ENCODE results near the gene PNLIPRP2.

Gene PNLIPRP2

DNA sequence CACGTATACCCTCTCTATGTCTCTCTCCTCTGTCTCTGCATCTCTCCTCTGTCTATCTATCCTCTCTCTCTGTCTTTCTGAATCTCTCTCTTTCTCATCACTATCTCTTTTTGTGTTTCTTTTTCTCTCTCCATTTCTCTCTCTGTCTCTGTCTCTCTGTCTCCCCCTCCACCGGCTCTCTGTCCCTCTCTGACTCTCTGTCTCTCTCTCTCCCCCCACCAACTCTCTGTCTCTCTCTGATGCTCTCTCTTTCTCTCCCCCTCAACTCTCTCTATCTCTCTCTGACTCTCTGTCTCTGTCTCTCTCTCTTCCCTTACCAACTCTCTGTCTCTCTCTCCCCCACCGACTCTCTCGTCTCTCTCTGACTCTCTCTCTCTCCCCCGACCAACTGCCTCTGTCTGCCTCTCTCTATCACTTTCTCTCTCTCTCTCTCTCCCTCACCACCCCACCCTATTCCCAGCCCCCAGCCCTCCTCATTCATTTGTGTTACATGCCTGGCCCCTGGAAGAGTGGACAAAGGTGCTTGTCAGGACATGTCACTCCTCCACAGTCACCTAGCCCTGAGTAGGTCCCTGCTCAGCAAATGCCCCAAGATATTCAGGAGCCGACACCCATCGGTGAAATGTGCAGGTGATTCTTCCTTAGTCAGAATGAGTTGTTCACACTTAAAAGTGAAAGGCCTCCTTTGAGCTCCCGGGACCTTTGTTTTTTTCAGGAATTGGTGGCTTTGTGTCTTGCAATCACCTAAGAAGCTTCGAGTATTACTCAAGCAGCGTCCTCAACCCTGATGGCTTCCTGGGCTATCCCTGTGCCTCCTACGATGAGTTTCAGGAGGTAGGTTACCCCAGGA, 13.6 kb downstream of the PNLIPRP2 start:
- H3K4me3 ChIP-seq (ENCODE audit: low read length): no peak overlapping the region
- no peaks in the 10 kb centered on the region for H3K9me3 ChIP-seq (ENCODE audit: control insufficient read depth, low read depth, low read length)
- H3K36me3 ChIP-seq (ENCODE audit: control insufficient read depth, low read depth, low read length): no peaks in the 10 kb centered on the region
- no peak overlapping the region for H3K27ac ChIP-seq (ENCODE audit: low read length)
- peaks cover 5% of the 10 kb centered on the region for H3K27me3 ChIP-seq (ENCODE audit: control insufficient read depth, insufficient read depth, low read length)
- H3K9ac ChIP-seq (ENCODE audit: low read length): no peak overlapping the region
- no peaks in the 10 kb centered on the region for H3K4me1 ChIP-seq (ENCODE audit: control insufficient read depth, low read depth, low read length)

DNA sequence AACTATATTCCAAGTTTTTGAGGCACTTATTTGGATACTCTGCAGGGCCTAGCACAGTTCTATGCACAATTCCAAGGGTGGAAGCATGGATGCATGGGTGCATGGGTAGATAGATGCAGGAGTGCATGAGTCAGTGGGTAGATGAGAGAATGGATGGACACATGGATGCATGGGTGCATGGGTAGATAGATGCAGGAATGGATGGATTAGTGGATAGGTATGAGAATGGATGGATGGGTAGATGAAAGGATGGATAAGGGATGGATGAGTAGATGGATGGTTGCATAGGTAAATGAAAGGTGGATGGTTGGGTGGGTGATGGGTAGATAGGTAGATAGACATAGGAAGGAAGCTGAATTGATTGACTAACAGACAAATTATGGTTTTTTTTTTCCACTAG, 15.6 kb downstream of the PNLIPRP2 start:
- Histone ChIP-seq H3K4me1 (ENCODE audit: control insufficient read depth, low read depth, low read length) (no peaks in the 10 kb centered on the region), H3K9ac (ENCODE audit: low read length) (no peak overlapping the region), H3K9me3 (ENCODE audit: control insufficient read depth, low read depth, low read length) (no peaks in the 10 kb centered on the region), H3K27me3 (ENCODE audit: control insufficient read depth, insufficient read depth, low read length) (no peaks in the 10 kb centered on the region), H3K27ac (ENCODE audit: low read length) (no peak overlapping the region), H3K36me3 (ENCODE audit: control insufficient read depth, low read depth, low read length) (no peaks in the 10 kb centered on the region), H3K4me3 (ENCODE audit: low read length) (no peak overlapping the region)

DNA sequence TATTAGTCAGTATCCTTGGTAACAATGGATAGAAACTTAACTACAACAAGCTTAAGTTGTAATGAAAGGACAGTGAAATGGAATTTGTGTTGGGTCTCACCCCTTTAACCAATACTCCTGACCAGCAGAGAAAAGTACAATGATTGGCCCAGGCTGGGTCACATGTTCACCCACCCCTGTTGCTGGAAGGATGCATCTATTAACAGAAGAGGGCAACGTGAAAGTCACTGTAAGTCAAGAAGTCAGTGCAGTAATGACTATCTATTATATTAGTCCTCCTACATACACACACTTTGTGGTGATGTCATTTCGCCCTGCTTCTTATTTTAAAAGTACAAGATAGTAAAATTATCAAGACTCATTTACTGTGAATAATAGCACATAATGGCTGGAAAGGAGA, 16.2 kb downstream of the PNLIPRP2 start:
- Histone ChIP-seq H3K9ac (ENCODE audit: low read length) (no peak overlapping the region), H3K27me3 (ENCODE audit: control insufficient read depth, insufficient read depth, low read length) (no peaks in the 10 kb centered on the region)

DNA sequence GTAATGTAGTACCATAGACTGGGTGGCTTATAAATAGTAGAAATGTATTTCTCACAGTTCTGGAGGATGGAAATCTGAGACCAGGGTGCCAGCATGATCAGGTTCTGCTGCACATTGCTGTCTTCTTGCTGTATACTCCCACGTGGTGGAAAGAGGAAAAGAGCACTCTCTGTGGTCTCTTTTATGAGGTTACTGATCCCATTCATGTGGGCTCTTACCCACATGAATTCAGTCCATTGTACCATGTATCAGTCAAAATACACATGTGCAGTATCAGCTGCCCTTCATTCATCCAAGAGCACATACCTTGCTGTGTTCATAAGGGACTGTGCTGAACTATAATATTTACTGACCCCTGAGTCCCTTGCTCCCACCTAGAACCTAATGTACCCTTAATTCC, 17.1 kb downstream of the PNLIPRP2 start:
- no peak overlapping the region for H3K9ac ChIP-seq (ENCODE audit: low read length)
- no peak overlapping the region for H3K4me3 ChIP-seq (ENCODE audit: low read length)
- H3K27ac ChIP-seq (ENCODE audit: low read length): no peak overlapping the region
- H3K36me3 ChIP-seq (ENCODE audit: control insufficient read depth, low read depth, low read length): no peaks in the 10 kb centered on the region
- H3K27me3 ChIP-seq (ENCODE audit: control insufficient read depth, insufficient read depth, low read length): no peaks in the 10 kb centered on the region
- H3K4me1 ChIP-seq (ENCODE audit: control insufficient read depth, low read depth, low read length): no peaks in the 10 kb centered on the region
- H3K9me3 ChIP-seq (ENCODE audit: control insufficient read depth, low read depth, low read length): no peaks in the 10 kb centered on the region

More for the DNA sequence above, 16.2 kb downstream of the PNLIPRP2 start:
- Histone ChIP-seq H3K9me3 (ENCODE audit: control insufficient read depth, low read depth, low read length) (no peaks in the 10 kb centered on the region), H3K4me1 (ENCODE audit: control insufficient read depth, low read depth, low read length) (no peaks in the 10 kb centered on the region), H3K27ac (ENCODE audit: low read length) (no peak overlapping the region), H3K4me3 (ENCODE audit: low read length) (no peak overlapping the region), H3K36me3 (ENCODE audit: control insufficient read depth, low read depth, low read length) (no peaks in the 10 kb centered on the region)

DNA sequence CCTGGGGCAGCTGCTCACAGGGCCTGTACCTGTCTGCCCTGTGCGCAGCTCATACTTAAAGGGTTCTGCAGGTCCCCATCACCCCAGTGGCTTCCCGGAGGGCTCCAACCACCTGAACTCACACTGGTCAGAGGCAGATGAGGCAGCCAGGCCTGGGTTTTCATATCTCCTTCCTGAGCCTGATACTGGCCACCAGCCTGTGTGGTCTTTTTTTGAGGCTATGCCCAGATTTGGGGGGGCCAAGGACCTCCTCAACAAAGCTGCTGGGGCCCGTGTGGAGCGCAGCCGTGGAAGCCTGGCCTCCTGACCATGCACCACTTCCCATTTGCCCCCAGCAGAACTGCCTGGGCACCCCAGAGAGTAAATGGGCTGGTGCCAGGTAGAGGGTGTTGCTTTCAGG, 25.7 kb downstream of the PNLIPRP2 start:
- H3K9ac ChIP-seq (ENCODE audit: low read length): no peak overlapping the region
- no peaks in the 10 kb centered on the region for H3K27me3 ChIP-seq (ENCODE audit: control insufficient read depth, insufficient read depth, low read length)
- no peak overlapping the region for H3K4me3 ChIP-seq (ENCODE audit: low read length)
- H3K36me3 ChIP-seq (ENCODE audit: control insufficient read depth, low read depth, low read length): no peaks in the 10 kb centered on the region
- no peaks in the 10 kb centered on the region for H3K4me1 ChIP-seq (ENCODE audit: control insufficient read depth, low read depth, low read length)
- no peaks in the 10 kb centered on the region for H3K9me3 ChIP-seq (ENCODE audit: control insufficient read depth, low read depth, low read length)
- no peak overlapping the region for H3K27ac ChIP-seq (ENCODE audit: low read length)

DNA sequence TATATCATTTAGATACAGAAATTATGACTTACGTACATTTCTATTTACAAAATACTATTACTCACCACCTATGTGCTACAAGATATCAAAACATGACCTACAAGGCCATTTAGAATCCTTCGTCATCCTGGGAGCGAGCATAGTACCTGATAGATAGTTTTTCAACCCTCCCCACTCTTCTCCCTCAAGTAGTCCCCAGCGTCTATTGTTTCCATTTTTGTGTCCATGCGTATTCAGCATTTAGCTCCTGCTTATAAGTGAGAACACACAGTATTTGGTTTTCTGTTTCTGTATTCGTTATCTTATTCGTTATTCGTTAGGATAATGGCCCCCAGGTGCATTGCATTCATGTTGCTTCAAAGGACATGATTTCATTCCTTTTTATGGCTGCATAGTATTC, 28.1 kb downstream of the PNLIPRP2 start:
- Histone ChIP-seq H3K27me3 (ENCODE audit: control insufficient read depth, insufficient read depth, low read length) (no peaks in the 10 kb centered on the region), H3K27ac (ENCODE audit: low read length) (no peak overlapping the region), H3K36me3 (ENCODE audit: control insufficient read depth, low read depth, low read length) (no peaks in the 10 kb centered on the region), H3K9ac (ENCODE audit: low read length) (no peak overlapping the region), H3K9me3 (ENCODE audit: control insufficient read depth, low read depth, low read length) (no peaks in the 10 kb centered on the region), H3K4me1 (ENCODE audit: control insufficient read depth, low read depth, low read length) (no peaks in the 10 kb centered on the region), H3K4me3 (ENCODE audit: low read length) (no peak overlapping the region)

DNA sequence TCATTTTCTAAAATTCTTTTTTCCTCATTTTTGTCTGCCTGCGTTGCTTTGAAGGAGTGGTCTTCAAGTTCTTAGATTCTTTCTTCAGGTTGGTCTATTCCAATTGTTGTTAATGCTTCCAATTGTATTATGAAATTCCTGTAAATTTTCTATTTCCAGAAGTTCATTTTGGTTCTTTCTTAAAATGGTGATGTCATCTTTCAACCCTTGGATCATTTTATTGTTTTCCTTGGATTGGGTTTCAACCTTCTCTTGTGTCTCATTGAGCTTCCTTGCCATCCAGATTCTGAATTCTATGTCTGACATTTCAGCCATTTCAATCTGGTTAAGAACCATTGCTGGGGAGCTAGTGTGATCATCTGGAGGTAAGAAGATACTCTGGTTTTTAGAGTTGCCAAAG, 33.1 kb downstream of the PNLIPRP2 start:
- Histone ChIP-seq H3K36me3 (ENCODE audit: control insufficient read depth, low read depth, low read length) (no peaks in the 10 kb centered on the region), H3K4me1 (ENCODE audit: control insufficient read depth, low read depth, low read length) (no peaks in the 10 kb centered on the region), H3K27me3 (ENCODE audit: control insufficient read depth, insufficient read depth, low read length) (no peaks in the 10 kb centered on the region), H3K9me3 (ENCODE audit: control insufficient read depth, low read depth, low read length) (no peaks in the 10 kb centered on the region), H3K27ac (ENCODE audit: low read length) (no peak overlapping the region), H3K9ac (ENCODE audit: low read length) (no peak overlapping the region), H3K4me3 (ENCODE audit: low read length) (no peak overlapping the region)

DNA sequence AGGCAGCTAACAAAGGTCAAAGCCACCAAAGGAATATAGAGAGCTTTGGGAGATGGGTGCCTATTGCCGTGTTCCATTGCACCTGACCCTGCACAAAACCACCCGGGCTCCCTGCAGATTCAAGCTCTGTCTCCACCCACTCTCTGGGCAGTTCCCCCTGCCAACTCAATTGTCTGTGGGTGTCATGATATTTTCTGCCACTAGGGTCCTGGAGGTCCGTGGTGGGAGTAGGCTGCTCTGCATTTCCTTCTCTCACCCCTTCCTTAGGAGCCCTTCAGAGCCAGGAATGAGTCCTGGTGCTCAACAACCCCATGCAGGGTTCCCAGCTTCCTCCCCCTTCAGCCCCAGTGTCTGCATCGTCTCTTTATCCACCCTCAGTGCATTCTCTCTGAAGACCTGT, 34.1 kb downstream of the PNLIPRP2 start:
- H3K36me3 ChIP-seq (ENCODE audit: control insufficient read depth, low read depth, low read length): no peaks in the 10 kb centered on the region
- H3K4me3 ChIP-seq (ENCODE audit: low read length): no peak overlapping the region
- no peaks in the 10 kb centered on the region for H3K4me1 ChIP-seq (ENCODE audit: control insufficient read depth, low read depth, low read length)
- H3K9ac ChIP-seq (ENCODE audit: low read length): no peak overlapping the region
- H3K27ac ChIP-seq (ENCODE audit: low read length): no peak overlapping the region
- H3K9me3 ChIP-seq (ENCODE audit: control insufficient read depth, low read depth, low read length): no peaks in the 10 kb centered on the region
- H3K27me3 ChIP-seq (ENCODE audit: control insufficient read depth, insufficient read depth, low read length): no peaks in the 10 kb centered on the region

DNA sequence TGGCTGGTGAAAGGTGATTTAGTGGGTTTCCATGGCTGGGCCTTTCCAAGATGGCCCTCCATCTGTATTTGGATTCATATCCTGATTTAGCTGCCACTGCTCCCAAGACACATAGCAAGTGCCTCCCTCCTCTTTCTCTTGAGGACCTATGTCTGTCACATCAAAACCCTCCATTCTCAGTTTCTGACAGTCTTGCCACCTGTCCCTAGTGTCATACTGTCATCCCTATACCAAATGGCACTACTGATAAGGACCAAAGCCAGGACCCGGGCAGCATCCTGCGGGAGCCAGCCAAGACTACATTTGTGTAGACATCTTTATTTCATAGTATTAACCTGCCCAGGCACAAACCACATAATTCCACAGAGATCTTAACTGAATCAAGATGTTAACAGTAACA, 34.8 kb downstream of the PNLIPRP2 start:
- no peak overlapping the region for H3K4me3 ChIP-seq (ENCODE audit: low read length)
- no peaks in the 10 kb centered on the region for H3K27me3 ChIP-seq (ENCODE audit: control insufficient read depth, insufficient read depth, low read length)
- H3K27ac ChIP-seq (ENCODE audit: low read length): no peak overlapping the region
- no peaks in the 10 kb centered on the region for H3K4me1 ChIP-seq (ENCODE audit: control insufficient read depth, low read depth, low read length)
- no peaks in the 10 kb centered on the region for H3K9me3 ChIP-seq (ENCODE audit: control insufficient read depth, low read depth, low read length)
- no peaks in the 10 kb centered on the region for H3K36me3 ChIP-seq (ENCODE audit: control insufficient read depth, low read depth, low read length)
- H3K9ac ChIP-seq (ENCODE audit: low read length): no peak overlapping the region

DNA sequence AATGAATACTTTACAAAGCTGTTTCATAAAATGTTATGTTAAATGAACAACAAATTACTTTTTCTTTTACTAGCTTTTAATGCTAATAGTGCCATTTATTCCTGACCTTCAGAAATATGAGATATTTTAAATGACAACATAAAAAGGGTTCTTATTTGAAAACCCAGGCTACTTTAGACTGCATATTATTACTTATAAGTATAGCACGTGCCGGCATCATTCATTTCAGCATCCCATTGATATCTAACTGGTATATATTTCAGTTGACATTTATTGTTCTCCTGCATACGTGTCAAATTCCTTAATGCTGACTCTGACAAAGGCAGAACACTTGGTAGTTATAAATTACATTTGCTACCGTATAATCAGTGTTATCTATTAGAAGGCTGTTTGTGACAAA, 35.3 kb downstream of the PNLIPRP2 start:
- Histone ChIP-seq H3K9ac (ENCODE audit: low read length) (no peak overlapping the region), H3K4me1 (ENCODE audit: control insufficient read depth, low read depth, low read length) (no peaks in the 10 kb centered on the region), H3K27me3 (ENCODE audit: control insufficient read depth, insufficient read depth, low read length) (no peaks in the 10 kb centered on the region), H3K27ac (ENCODE audit: low read length) (no peak overlapping the region), H3K4me3 (ENCODE audit: low read length) (no peak overlapping the region), H3K36me3 (ENCODE audit: control insufficient read depth, low read depth, low read length) (no peaks in the 10 kb centered on the region), H3K9me3 (ENCODE audit: control insufficient read depth, low read depth, low read length) (no peaks in the 10 kb centered on the region)

DNA sequence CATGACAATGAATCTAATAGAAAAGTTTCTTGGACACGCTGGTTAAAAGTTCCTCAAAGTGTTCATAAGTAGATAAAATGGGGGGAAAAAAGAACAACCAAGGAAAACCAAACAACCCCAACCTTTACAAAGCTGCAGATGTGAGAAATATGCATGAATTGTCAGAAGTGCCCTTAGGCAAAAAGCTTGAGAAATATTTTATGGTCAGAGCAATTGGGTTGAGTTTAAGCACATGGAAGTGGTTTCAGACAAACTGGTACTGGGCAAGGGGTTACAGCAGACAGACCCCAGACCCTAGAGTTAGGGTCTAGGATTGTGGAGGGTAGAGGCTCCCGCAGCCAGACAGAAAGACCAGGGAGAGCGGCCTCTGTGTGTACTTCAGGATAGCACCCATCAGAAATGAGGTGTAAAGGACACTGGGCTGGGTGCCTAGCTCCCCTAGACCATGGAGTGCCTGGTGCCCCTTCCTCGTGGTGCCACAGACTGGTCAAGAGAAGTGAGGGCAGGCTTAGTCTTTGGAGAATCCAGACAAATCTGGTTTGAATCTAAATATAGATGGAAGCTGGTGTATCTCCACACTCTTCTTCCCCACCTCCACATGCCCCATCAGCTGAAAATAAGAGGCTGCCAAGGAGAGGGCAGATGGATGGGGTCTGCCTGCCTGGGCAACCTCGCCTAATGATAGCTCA, 37.3 kb downstream of the PNLIPRP2 start:
- H3K27ac ChIP-seq (ENCODE audit: low read length): no peak overlapping the region
- no peaks in the 10 kb centered on the region for H3K27me3 ChIP-seq (ENCODE audit: control insufficient read depth, insufficient read depth, low read length)
- H3K4me3 ChIP-seq (ENCODE audit: low read length): no peak overlapping the region
- no peak overlapping the region for H3K9ac ChIP-seq (ENCODE audit: low read length)
- H3K9me3 ChIP-seq (ENCODE audit: control insufficient read depth, low read depth, low read length): no peaks in the 10 kb centered on the region
- no peaks in the 10 kb centered on the region for H3K36me3 ChIP-seq (ENCODE audit: control insufficient read depth, low read depth, low read length)
- H3K4me1 ChIP-seq (ENCODE audit: control insufficient read depth, low read depth, low read length): no peaks in the 10 kb centered on the region

Data from iPS-18a (cell line).